ENCODE data around the gene MDH1. TPM values are rescaled to one million over a fixed set of nuclear protein-coding genes. Genes with fewer than 3 reads are reported as not detected.
"Not testable (repeated sequence)": the region's sequence is repeated elsewhere in the genome, so short reads cannot be mapped to it uniquely, and the experiment has no call there.

Gene MDH1
- 208 TPM for total RNA-seq

GRCh38 chr2:63588385-63589147 is at the start of gene MDH1, which contains the start of gene WDPCP:
TSS of gene MDH1 (plus strand) at chr2:63588963. CDS start at chr2:63589044, 81 bp downstream.
TSS of gene WDPCP (minus strand) at chr2:63588477. CDS start at chr2:63588271, 206 bp downstream.
- DNase-seq, result peak; percentile 99

GRCh38 chr2:63539416-63540162 is 49.2 kb upstream of the MDH1 start:
- DNase-seq, result no peak

- peak; percentile 6 for DNase-seq
These were observed 44.6 kb upstream of the MDH1 start for GRCh38 chr2:63544017-63544627.

- DNase-seq, result no peak
These were observed 43.7 kb upstream of the MDH1 start for GRCh38 chr2:63545023-63545422.

- DNase-seq, result no peak
These were observed 35.7 kb upstream of the MDH1 start for GRCh38 chr2:63553049-63553448.

- DNase-seq, result no peak
These were observed 33.5 kb upstream of the MDH1 start for GRCh38 chr2:63555299-63555698.

- no peak for DNase-seq
These were observed 32.8 kb upstream of the MDH1 start for GRCh38 chr2:63555931-63556330.

GRCh38 chr2:63557819-63558218 is 30.9 kb upstream of the MDH1 start:
- DNase-seq, result not testable (repeated sequence)

- DNase-seq, result not testable (repeated sequence)
These were observed 29.8 kb upstream of the MDH1 start for GRCh38 chr2:63558922-63559321.

- DNase-seq, result no peak
These were observed 26.0 kb upstream of the MDH1 start for GRCh38 chr2:63562751-63563150.

- no peak for DNase-seq
These were observed 19.0 kb upstream of the MDH1 start for GRCh38 chr2:63569740-63570139.

- DNase-seq, result no peak
These were observed 17.5 kb upstream of the MDH1 start for GRCh38 chr2:63571291-63571690.

GRCh38 chr2:63572001-63572400 is 16.8 kb upstream of the MDH1 start:
- DNase-seq, result no peak

GRCh38 chr2:63573026-63573425 is 15.7 kb upstream of the MDH1 start:
- not testable (repeated sequence) for DNase-seq

- not testable (repeated sequence) for DNase-seq
These were observed 14.9 kb upstream of the MDH1 start for GRCh38 chr2:63573726-63574345.

- no peak for DNase-seq
These were observed 12.2 kb upstream of the MDH1 start for GRCh38 chr2:63576546-63576945.

GRCh38 chr2:63578767-63579166 is 10.0 kb upstream of the MDH1 start:
- no peak for DNase-seq

- DNase-seq, result no peak
These were observed 8.0 kb upstream of the MDH1 start for GRCh38 chr2:63580651-63581297.

- no peak for DNase-seq
These were observed 7.3 kb upstream of the MDH1 start for GRCh38 chr2:63581298-63581961.

- no peak for DNase-seq
These were observed 5.9 kb upstream of the MDH1 start for GRCh38 chr2:63582873-63583272.

GRCh38 chr2:63587814-63588384 is 864 bp upstream of the MDH1 start:
- no peak for DNase-seq

Data from tongue (tissue), 2 donors.